Suprapubic skin (tissue), 4 donors: Measurements from ENCODE around the gene NT5DC3. TPM values are rescaled to one million over a fixed set of nuclear protein-coding genes. Genes with fewer than 3 reads are reported as not detected.

ENCODE experiments used
- DNase-seq, 2 donors: peaks; one replicate each; pipeline ENCODE4 v3.0.0-alpha.2; 2019; ENCODE audit warnings: low spot score in 2 of 2
- H3K27ac ChIP-seq: fragments of 200-600 bp; sonication (generic); one replicate; pipeline ENCODE4 v1.5.1; 2019
- H3K27me3 ChIP-seq: fragments of 200-600 bp; sonication (generic); one replicate; pipeline ENCODE4 v1.5.1; 2019
- H3K36me3 ChIP-seq: fragments of 200-600 bp; sonication (generic); one replicate; pipeline ENCODE4 v1.5.1; 2019
- H3K4me1 ChIP-seq: fragments of 200-600 bp; sonication (generic); one replicate; pipeline ENCODE4 v1.5.1; 2019
- H3K4me3 ChIP-seq: fragments of 200-600 bp; sonication (generic); one replicate; pipeline ENCODE4 v1.5.1; 2019; ENCODE audit warnings: mild to moderate bottlenecking
- H3K9me3 ChIP-seq: fragments of 200-600 bp; sonication (generic); one replicate; pipeline ENCODE4 v1.5.1; 2019
- CTCF ChIP-seq, 2 donors: fragments of 200-600 bp in 1 of 2; fragments of 450-650 bp in 1 of 2; sonication (generic) in 1 of 2; IDR thresholded peaks; one replicate each; pipeline ENCODE4 v1.5.1; 2016 to 2019; ENCODE audit warnings: antibody characterized with exemption in 2 of 2, mild to moderate bottlenecking in 1 of 2, moderate library complexity in 1 of 2
- EP300 ChIP-seq: sonication (generic); formaldehyde crosslinking; IDR thresholded peaks from one replicate; pipeline ENCODE4 v1.6.1; 2017; ENCODE audit warnings: antibody characterized with exemption
- POLR2A ChIP-seq, 2 donors: fragments of 450-650 bp; IDR thresholded peaks; one replicate each; pipeline ENCODE4 v1.6.1; 2017; ENCODE audit warnings: antibody characterized with exemption in 2 of 2, mild to moderate bottlenecking in 2 of 2, moderate library complexity in 2 of 2
- POLR2AphosphoS5 ChIP-seq, 3 donors: sonication (generic); formaldehyde crosslinking; IDR thresholded peaks; one replicate each; pipeline ENCODE4 v1.6.1; 2017; ENCODE audit warnings: antibody characterized with exemption in 3 of 3
- WGBS: methylation state at CpG from one replicate; pipeline ENCODE4 v1.1.5; 2018; 5-methylcytosine and 5-hydroxymethylcytosine counted together
- total RNA-seq, 4 donors: library from RNA; depleted of rRNA; stranded (reverse); fragments of >200 nt; gene quantifications; one replicate each; pipeline ENCODE4 v1.1.0, GENCODE V29; 2016

The NT5DC3 gene
- total RNA-seq, 4 donors from 2014 or later: 4.2 to 6.5 (median 5.0) TPM

GRCh38 chr12:103743788-103744187, 97.2 kb downstream of the NT5DC3 start:
- Histone ChIP-seq H3K27me3 (no peaks in the 10 kb centered on the region), H3K4me1 (no peaks in the 10 kb centered on the region), H3K4me3 (no peak overlapping the region), H3K36me3 (no peaks in the 10 kb centered on the region), H3K27ac (no peak overlapping the region), H3K9me3 (no peaks in the 10 kb centered on the region)
- DNase-seq: no peak
- no peak for TF ChIP-seq POLR2A (IDR thresholded peaks at IDR 0.05)
- TF ChIP-seq POLR2AphosphoS5 (IDR thresholded peaks at IDR 0.05): no peak
- TF ChIP-seq EP300: no peak
- TF ChIP-seq CTCF (IDR thresholded peaks at IDR 0.05): no peak
- 92% methylated on average over 3 of the region's 3 CpGs for WGBS

DNA sequence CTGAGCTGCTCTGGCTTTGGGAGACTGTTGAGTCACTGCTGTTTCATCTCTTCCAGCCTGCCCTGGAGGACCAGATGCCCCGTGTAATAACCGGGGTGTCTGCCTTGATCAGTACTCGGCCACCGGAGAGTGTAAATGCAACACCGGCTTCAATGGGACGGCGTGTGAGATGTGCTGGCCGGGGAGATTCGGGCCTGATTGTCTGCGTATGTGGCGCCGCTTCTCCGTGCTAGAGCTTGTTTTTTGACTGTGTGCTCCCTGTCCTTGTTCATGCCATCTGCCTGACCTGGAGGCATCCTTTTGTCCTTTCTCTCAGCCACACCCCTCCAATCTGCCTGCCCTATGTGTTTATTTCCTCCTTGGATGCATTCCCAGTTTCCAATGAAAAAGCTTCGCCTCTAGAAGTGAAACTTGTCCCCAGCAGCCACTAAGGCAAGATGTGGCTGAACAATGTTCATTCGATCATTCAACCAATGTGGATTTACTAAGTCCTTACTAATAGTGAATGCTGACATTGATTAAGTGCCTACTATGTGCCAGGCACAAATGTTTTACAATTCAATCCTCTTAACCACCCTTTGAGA, 98.6 kb downstream of the NT5DC3 start:
- 32% methylated on average over 14 of the region's 15 CpGs for WGBS

GRCh38 chr12:103737881-103738280, 103.2 kb downstream of the NT5DC3 start:
- Histone ChIP-seq H3K27ac (no peak overlapping the region), H3K4me1 (no peaks in the 10 kb centered on the region), H3K36me3 (no peaks in the 10 kb centered on the region), H3K9me3 (no peaks in the 10 kb centered on the region), H3K27me3 (no peaks in the 10 kb centered on the region), H3K4me3 (no peak overlapping the region)
- TF ChIP-seq POLR2A (IDR thresholded peaks at IDR 0.05): no peak
- no peak for TF ChIP-seq EP300
- no peak for TF ChIP-seq POLR2AphosphoS5 (IDR thresholded peaks at IDR 0.05)
- no peak for TF ChIP-seq CTCF (IDR thresholded peaks at IDR 0.05)
- no peak for DNase-seq
- WGBS: 73% methylated on average over 1 of the region's 1 CpG

More for the DNA sequence above, 98.6 kb downstream of the NT5DC3 start:
- Histone ChIP-seq H3K36me3 (no peaks in the 10 kb centered on the region), H3K4me3 (no peak overlapping the region), H3K27me3 (no peaks in the 10 kb centered on the region), H3K27ac (no peak overlapping the region), H3K4me1 (no peaks in the 10 kb centered on the region), H3K9me3 (no peaks in the 10 kb centered on the region)
- no peak for DNase-seq
- TF ChIP-seq EP300 (no peak), CTCF (IDR thresholded peaks at IDR 0.05) (no peak), POLR2A (IDR thresholded peaks at IDR 0.05) (no peak), POLR2AphosphoS5 (IDR thresholded peaks at IDR 0.05) (no peak)

- no peak for DNase-seq
- no peaks in the 10 kb centered on the region for H3K36me3 ChIP-seq
- H3K4me1 ChIP-seq: no peaks in the 10 kb centered on the region
- no peak for TF ChIP-seq POLR2AphosphoS5 (IDR thresholded peaks at IDR 0.05)
- TF ChIP-seq POLR2A (IDR thresholded peaks at IDR 0.05): no peak
- no peak for TF ChIP-seq CTCF (IDR thresholded peaks at IDR 0.05)
- no peak for TF ChIP-seq EP300
- H3K27ac ChIP-seq: no peak overlapping the region
- no peak overlapping the region for H3K4me3 ChIP-seq
- no peaks in the 10 kb centered on the region for H3K27me3 ChIP-seq
- H3K9me3 ChIP-seq: no peaks in the 10 kb centered on the region
- 89% methylated on average over 1 of the region's 1 CpG for WGBS
Observed at GRCh38 chr12:103736572-103736971, 104.5 kb downstream of the NT5DC3 start.

- no peak overlapping the region for H3K27ac ChIP-seq
- H3K36me3 ChIP-seq: no peaks in the 10 kb centered on the region
- 89% methylated on average over 8 of the region's 8 CpGs for WGBS
- no peak for DNase-seq
- H3K9me3 ChIP-seq: no peaks in the 10 kb centered on the region
- no peak overlapping the region for H3K4me3 ChIP-seq
- H3K4me1 ChIP-seq: no peaks in the 10 kb centered on the region
- TF ChIP-seq POLR2AphosphoS5 (IDR thresholded peaks at IDR 0.05) (no peak), POLR2A (IDR thresholded peaks at IDR 0.05) (no peak), EP300 (no peak), CTCF (IDR thresholded peaks at IDR 0.05) (no peak)
- no peaks in the 10 kb centered on the region for H3K27me3 ChIP-seq
Observed at GRCh38 chr12:103735291-103735690, 105.7 kb downstream of the NT5DC3 start.
